PC-3 (cell line): ENCODE data around the gene CNTNAP2. TPM values are rescaled to one million over a fixed set of nuclear protein-coding genes. Genes with fewer than 3 reads are reported as not detected.

Source experiments
- ATAC-seq: fragments of 200-7000 bp; cut with Tn5 transposase; 2 replicates; pipeline ENCODE4 v1.9.1; 2020; ENCODE audit warnings: mild to moderate bottlenecking, moderate library complexity
- BruUV-seq: library from RNA; stranded (reverse); fragments of 400-500 nt; replicated peaks from 2 replicates; lab custom pipeline; 2021; lab: Mats Ljungman, UMichigan
- CTCF ChIA-PET: fragments of 300-600 bp; sonication (Branson Sonifier 250); formaldehyde crosslinking; loops from one replicate; lab custom pipeline; 2022; ENCODE audit warnings: antibody characterized with exemption; lab: Charles Lee
- POLR2A ChIA-PET: fragments of 300-600 bp; sonication (Branson Sonifier 250); formaldehyde crosslinking; loops from one replicate; lab custom pipeline; 2022; ENCODE audit warnings: antibody characterized with exemption; ENCODE audit not compliant: unreplicated experiment; lab: Charles Lee
- DNase-seq: peaks from one replicate; pipeline ENCODE4 v3.0.0-alpha.2; 2015
- H2AFZ ChIP-seq: fragments of 300-600 bp; sonication (generic); 2 replicates; pipeline ENCODE4 v1.6.0; 2016; ENCODE audit warnings: antibody characterized with exemption, low read length
- H3F3A ChIP-seq: fragments of 300-600 bp; sonication (generic); one replicate; pipeline ENCODE4 v1.6.0; 2017; ENCODE audit warnings: antibody characterized with exemption, low read length, control low read depth, mild to moderate bottlenecking; ENCODE audit not compliant: unreplicated experiment
- H3K27ac ChIP-seq: fragments of 300-600 bp; sonication (generic); 2 replicates; pipeline ENCODE4 v1.5.1; 2016; ENCODE audit warnings: mild to moderate bottlenecking, low read length
- H3K27me3 ChIP-seq: fragments of 300-600 bp; sonication (generic); 2 replicates; pipeline ENCODE4 v1.6.1; 2016; ENCODE audit warnings: low read length, mixed read lengths
- H3K36me3 ChIP-seq: fragments of 300-600 bp; sonication (generic); 2 replicates; pipeline ENCODE4 v1.6.1; 2016; ENCODE audit warnings: low read depth, mixed run types, low read length, mixed read lengths
- H3K4me1 ChIP-seq: fragments of 300-600 bp; sonication (generic); 2 replicates; pipeline ENCODE4 v1.5.1; 2016; ENCODE audit warnings: low read length; ENCODE audit not compliant: insufficient read depth
- H3K4me2 ChIP-seq: fragments of 300-600 bp; sonication (generic); 2 replicates; pipeline ENCODE4 v1.6.0; 2016; ENCODE audit warnings: low read length
- H3K4me3 ChIP-seq: fragments of 300-600 bp; sonication (generic); 2 replicates; pipeline ENCODE4 v1.5.1; 2016; ENCODE audit warnings: mild to moderate bottlenecking, low read length, mixed read lengths
- H3K79me2 ChIP-seq: fragments of 300-600 bp; sonication (generic); 2 replicates; pipeline ENCODE4 v1.6.1; 2017; ENCODE audit warnings: low read length, mixed read lengths
- H3K9ac ChIP-seq: fragments of 300-600 bp; sonication (generic); 2 replicates; pipeline ENCODE4 v1.6.0; 2016; ENCODE audit warnings: mild to moderate bottlenecking, low read length
- H3K9me2 ChIP-seq: fragments of 300-600 bp; sonication (generic); replicated peaks from 2 replicates; pipeline ENCODE4 v1.6.1; 2016; ENCODE audit warnings: mixed run types, low read length, mixed read lengths
- H3K9me3 ChIP-seq: fragments of 300-600 bp; sonication (generic); 2 replicates; pipeline ENCODE4 v1.6.1; 2016; ENCODE audit warnings: low read length, mixed read lengths
- H4K20me1 ChIP-seq: fragments of 300-600 bp; sonication (generic); 2 replicates; pipeline ENCODE4 v1.6.1; 2016; ENCODE audit warnings: low read length, mixed read lengths
- CTCF ChIP-seq: fragments of 300-600 bp; sonication (generic); conservative IDR thresholded peaks from 2 replicates; pipeline ENCODE4 v1.5.1; 2017; ENCODE audit warnings: antibody characterized with exemption, low read depth, mild to moderate bottlenecking, low read length
- EZH2 ChIP-seq: fragments of 300-600 bp; sonication (generic); IDR thresholded peaks from one replicate; pipeline ENCODE4 v1.6.1; 2017; ENCODE audit warnings: antibody characterized with exemption, mild to moderate bottlenecking, low read length; ENCODE audit not compliant: unreplicated experiment
- EZH2phosphoT487 ChIP-seq: fragments of 300-600 bp; sonication (generic); IDR thresholded peaks from 2 replicates; pipeline ENCODE4 v1.6.1; 2018; ENCODE audit warnings: mild to moderate bottlenecking, antibody characterized with exemption, low read length, borderline replicate concordance
- intact Hi-C: fragments of 100-400 bp; cut with micrococcal nuclease; formaldehyde crosslinking; loops from 2 replicates; pipeline ENCODE4 v1.9.0; 2023
- total RNA-seq: library from RNA; depleted of rRNA; stranded (reverse); fragments of >200 nt; gene quantifications from 2 replicates; pipeline ENCODE4 v1.2.3, GENCODE V29; 2014

The CNTNAP2 gene
- total RNA-seq, 1 experiment from 2014 or later = 1.5 TPM

- no peak overlapping the region for H3K9ac ChIP-seq
- H3K36me3 ChIP-seq = no peaks in the 10 kb centered on the region
- H3F3A ChIP-seq = no peaks in the 10 kb centered on the region
- DNase-seq (no peak), ATAC-seq (no peak)
- no peaks in the 10 kb centered on the region; the same call in 1 of the 2 replicates for H3K4me1 ChIP-seq
- H3K9me3 ChIP-seq = no peaks in the 10 kb centered on the region
- CTCF ChIA-PET = no interaction called here
- H3K27me3 ChIP-seq = no peaks in the 10 kb centered on the region
- H4K20me1 ChIP-seq = no peaks in the 10 kb centered on the region
- no peaks in the 10 kb centered on the region for H3K79me2 ChIP-seq
- no peak overlapping the region for H3K4me2 ChIP-seq
- POLR2A ChIA-PET = no interaction called here
- TF ChIP-seq EZH2phosphoT487 (no peak), EZH2 (no peak), CTCF (no peak)
- no TSS peak for BruUV-seq
- H3K4me3 ChIP-seq = no peak overlapping the region
- intact Hi-C loops = no loop called here
- H2AFZ ChIP-seq = no peak overlapping the region
- no peak overlapping the region for H3K27ac ChIP-seq
- no peaks in the 10 kb centered on the region for H3K9me2 ChIP-seq
These were observed 897.8 kb downstream of the CNTNAP2 start for GRCh38 chr7:147014286-147014955.

- no peak for TF ChIP-seq EZH2
- TF ChIP-seq CTCF = no peak
- TF ChIP-seq EZH2phosphoT487 = no peak
- Histone ChIP-seq H3K79me2 (no peaks in the 10 kb centered on the region), H3K9me2 (no peaks in the 10 kb centered on the region), H3K27ac (no peak overlapping the region), H3K9me3 (no peaks in the 10 kb centered on the region), H3K4me1 (no peaks in the 10 kb centered on the region; the same call in 1 of the 2 replicates), H3K9ac (no peak overlapping the region), H3K4me2 (no peak overlapping the region), H3K36me3 (no peaks in the 10 kb centered on the region), H2AFZ (no peak overlapping the region), H3K4me3 (no peak overlapping the region), H3F3A (no peaks in the 10 kb centered on the region), H4K20me1 (no peaks in the 10 kb centered on the region), H3K27me3 (no peaks in the 10 kb centered on the region)
- ATAC-seq = no peak
- intact Hi-C loops = no loop called here
- POLR2A ChIA-PET = no interaction called here
- CTCF ChIA-PET = no interaction called here
- BruUV-seq = no TSS peak
- no peak for DNase-seq
These were observed 899.4 kb downstream of the CNTNAP2 start for GRCh38 chr7:147015999-147016398.

GRCh38 chr7:147022056-147022455, 905.5 kb downstream of the CNTNAP2 start:
- no peak overlapping the region for H3K9ac ChIP-seq
- H3K4me2 ChIP-seq = no peak overlapping the region
- H2AFZ ChIP-seq = no peak overlapping the region
- ATAC-seq (peak; percentile 74), DNase-seq (peak; percentile 42)
- ChIA-PET CTCF (interaction anchor here (0.7 kb wide), 1 partner anchor 240 kb away, joined by 3 read pairs; no protein-coding TSS in a partner anchor), POLR2A (no interaction called here)
- H3K27ac ChIP-seq = no peak overlapping the region
- intact Hi-C loops = no loop called here
- H4K20me1 ChIP-seq = no peaks in the 10 kb centered on the region
- TF ChIP-seq EZH2 = no peak
- TF ChIP-seq CTCF = no peak
- no peak for TF ChIP-seq EZH2phosphoT487
- no peaks in the 10 kb centered on the region for H3K36me3 ChIP-seq
- BruUV-seq = no TSS peak
- H3K27me3 ChIP-seq = no peaks in the 10 kb centered on the region
- no peak overlapping the region for H3K4me3 ChIP-seq
- no peaks in the 10 kb centered on the region for H3K9me3 ChIP-seq
- no peaks in the 10 kb centered on the region for H3F3A ChIP-seq
- H3K79me2 ChIP-seq = no peaks in the 10 kb centered on the region
- H3K4me1 ChIP-seq = no peaks in the 10 kb centered on the region; the same call in 1 of the 2 replicates
- H3K9me2 ChIP-seq = no peaks in the 10 kb centered on the region
